Esophagus squamous epithelium (tissue), 4 donors: ENCODE measurements around the gene KBTBD4.
"Not testable (repeated sequence)": the region's sequence is repeated elsewhere in the genome, so short reads cannot be mapped to it uniquely, and the experiment has no call there.

Source experiments
- POLR2A ChIP-seq, 4 donors: fragments of 450-650 bp; IDR thresholded peaks; one replicate each; pipeline ENCODE4 v1.6.1; 2017; ENCODE audit warnings: antibody characterized with exemption in 4 of 4, mild to moderate bottlenecking in 4 of 4, moderate library complexity in 3 of 4
- TF ChIP-seq, protein P1 (sequence below), 6 experiments: fragments of 450-650 bp in 4 of 6; fragments of 200-600 bp in 2 of 6; sonication (generic) in 2 of 6; IDR thresholded peaks; one replicate each; pipeline ENCODE4 v1.5.1; 2016 to 2019; ENCODE audit warnings: antibody characterized with exemption in 6 of 6, mild to moderate bottlenecking in 4 of 6, moderate library complexity in 4 of 6

GRCh38 chr11:47526032-47526431, 52.7 kb downstream of the KBTBD4 start:
- TF ChIP-seq, protein P1, sequence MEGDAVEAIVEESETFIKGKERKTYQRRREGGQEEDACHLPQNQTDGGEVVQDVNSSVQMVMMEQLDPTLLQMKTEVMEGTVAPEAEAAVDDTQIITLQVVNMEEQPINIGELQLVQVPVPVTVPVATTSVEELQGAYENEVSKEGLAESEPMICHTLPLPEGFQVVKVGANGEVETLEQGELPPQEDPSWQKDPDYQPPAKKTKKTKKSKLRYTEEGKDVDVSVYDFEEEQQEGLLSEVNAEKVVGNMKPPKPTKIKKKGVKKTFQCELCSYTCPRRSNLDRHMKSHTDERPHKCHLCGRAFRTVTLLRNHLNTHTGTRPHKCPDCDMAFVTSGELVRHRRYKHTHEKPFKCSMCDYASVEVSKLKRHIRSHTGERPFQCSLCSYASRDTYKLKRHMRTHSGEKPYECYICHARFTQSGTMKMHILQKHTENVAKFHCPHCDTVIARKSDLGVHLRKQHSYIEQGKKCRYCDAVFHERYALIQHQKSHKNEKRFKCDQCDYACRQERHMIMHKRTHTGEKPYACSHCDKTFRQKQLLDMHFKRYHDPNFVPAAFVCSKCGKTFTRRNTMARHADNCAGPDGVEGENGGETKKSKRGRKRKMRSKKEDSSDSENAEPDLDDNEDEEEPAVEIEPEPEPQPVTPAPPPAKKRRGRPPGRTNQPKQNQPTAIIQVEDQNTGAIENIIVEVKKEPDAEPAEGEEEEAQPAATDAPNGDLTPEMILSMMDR (IDR thresholded peaks at IDR 0.05), result not testable (repeated sequence)
- not testable (repeated sequence) for TF ChIP-seq POLR2A (IDR thresholded peaks at IDR 0.05)
